Neuron (in vitro differentiated cells): Measurements from ENCODE around the gene LGALS7.

Experiments
- H2AFZ ChIP-seq: one replicate; pipeline ENCODE4 v1.6.1; 2013; ENCODE audit warnings: low read depth, mild to moderate bottlenecking, inconsistent platforms, low read length, moderate library complexity
- H3K27me3 ChIP-seq: one replicate; pipeline ENCODE4 v1.6.1; 2013; ENCODE audit warnings: low read length; ENCODE audit not compliant: insufficient read depth
- H3K36me3 ChIP-seq: one replicate; pipeline ENCODE4 v1.6.1; 2013; ENCODE audit warnings: low read length; ENCODE audit not compliant: insufficient read depth
- H3K4me1 ChIP-seq: one replicate; pipeline ENCODE4 v1.6.1; 2013; ENCODE audit warnings: low read length; ENCODE audit not compliant: insufficient read depth
- H3K4me3 ChIP-seq: 2 replicates; pipeline ENCODE4 v1.5.1; 2013; ENCODE audit warnings: mild to moderate bottlenecking, low read length, moderate library complexity
- H3K9me3 ChIP-seq: one replicate; pipeline ENCODE4 v1.6.1; 2013; ENCODE audit warnings: low read length

The LGALS7 gene

DNA sequence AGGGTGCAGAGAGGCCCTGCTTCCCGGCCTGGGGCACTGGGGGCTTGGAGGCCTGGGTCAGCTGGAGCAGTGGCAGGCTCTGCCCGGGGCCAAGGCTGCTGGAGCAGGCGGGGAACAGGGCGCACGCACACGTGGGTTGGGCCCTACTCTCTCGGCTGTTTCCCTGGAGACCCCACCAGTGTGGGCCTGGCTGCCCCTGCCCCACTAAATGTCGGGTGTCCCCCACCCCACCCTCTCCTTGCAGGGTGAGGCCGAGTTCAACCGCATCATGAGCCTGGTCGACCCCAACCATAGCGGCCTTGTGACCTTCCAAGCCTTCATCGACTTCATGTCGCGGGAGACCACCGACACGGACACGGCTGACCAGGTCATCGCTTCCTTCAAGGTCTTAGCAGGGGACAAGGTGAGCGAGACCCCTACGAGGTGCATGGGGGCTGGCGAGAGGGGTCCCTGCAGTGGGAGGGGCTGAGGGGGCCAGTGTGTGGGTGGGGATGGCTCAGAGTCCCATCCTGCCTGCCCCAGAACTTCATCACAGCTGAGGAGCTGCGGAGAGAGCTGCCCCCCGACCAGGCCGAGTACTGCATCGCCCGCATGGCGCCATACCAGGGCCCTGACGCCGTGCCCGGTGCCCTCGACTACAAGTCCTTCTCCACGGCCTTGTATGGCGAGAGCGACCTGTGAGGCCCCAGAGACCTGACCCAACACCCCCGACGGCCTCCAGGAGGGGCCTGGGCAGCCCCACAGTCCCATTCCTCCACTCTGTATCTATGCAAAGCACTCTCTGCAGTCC is 44.4 kb downstream of the LGALS7 start:
- peaks cover 56% of the 10 kb centered on the region for H3K36me3 ChIP-seq

DNA sequence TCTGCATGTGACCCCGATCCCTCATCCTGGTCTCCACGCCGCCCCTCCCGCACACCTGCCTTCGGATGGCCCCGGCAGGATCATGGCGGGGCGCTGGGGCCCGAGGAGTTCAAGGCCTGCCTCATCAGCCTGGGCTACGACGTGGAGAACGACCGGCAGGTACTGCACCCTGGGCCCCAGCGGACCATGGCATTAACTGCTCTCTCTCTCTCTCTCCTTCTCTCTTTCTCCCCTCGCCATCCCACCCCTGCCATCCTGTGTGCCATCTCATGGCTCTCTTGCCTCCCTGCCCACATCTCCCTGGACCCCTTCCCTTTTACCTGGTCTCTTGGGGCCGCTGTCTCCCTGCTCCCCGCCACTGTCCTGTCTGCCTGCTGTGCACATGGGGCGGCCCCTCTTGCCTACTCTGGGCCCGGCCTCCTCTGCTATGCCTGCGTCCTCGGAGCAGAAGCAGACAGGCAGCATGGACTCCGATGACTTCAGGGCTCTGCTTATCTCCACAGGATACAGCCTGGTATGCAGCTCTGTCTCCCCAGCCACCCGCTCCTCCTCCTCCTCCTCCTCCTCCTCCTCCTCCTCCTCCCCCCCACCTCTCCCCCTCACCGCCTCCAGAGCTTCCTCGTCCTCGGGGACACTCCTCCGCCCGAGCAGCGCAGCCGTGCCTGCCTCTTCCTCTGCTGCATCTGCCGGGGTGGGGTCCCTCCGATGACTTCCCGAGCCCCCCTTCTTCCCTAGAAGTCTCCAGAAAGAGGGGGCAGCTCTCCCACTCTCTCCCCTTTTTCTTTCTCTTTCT is 45.3 kb downstream of the LGALS7 start:
- no peaks in the 10 kb centered on the region for H3K27me3 ChIP-seq
- H3K9me3 ChIP-seq, result no peaks in the 10 kb centered on the region
- H2AFZ ChIP-seq, result no peak overlapping the region
- H3K4me1 ChIP-seq, result no peaks in the 10 kb centered on the region
- peaks cover 63% of the 10 kb centered on the region for H3K36me3 ChIP-seq
- no peak overlapping the region for H3K4me3 ChIP-seq

More for the DNA sequence above, 44.4 kb downstream of the LGALS7 start:
- Histone ChIP-seq H2AFZ (no peak overlapping the region), H3K27me3 (no peaks in the 10 kb centered on the region), H3K4me1 (no peaks in the 10 kb centered on the region), H3K4me3 (no peak overlapping the region), H3K9me3 (no peaks in the 10 kb centered on the region)

GRCh38 chr19:38727306-38727867 is 45.9 kb downstream of the LGALS7 start:
- Histone ChIP-seq H3K36me3 (peaks cover 70% of the 10 kb centered on the region), H3K9me3 (no peaks in the 10 kb centered on the region), H3K4me1 (peaks cover 4% of the 10 kb centered on the region), H2AFZ (no peak overlapping the region), H3K27me3 (no peaks in the 10 kb centered on the region), H3K4me3 (no peak overlapping the region)

DNA sequence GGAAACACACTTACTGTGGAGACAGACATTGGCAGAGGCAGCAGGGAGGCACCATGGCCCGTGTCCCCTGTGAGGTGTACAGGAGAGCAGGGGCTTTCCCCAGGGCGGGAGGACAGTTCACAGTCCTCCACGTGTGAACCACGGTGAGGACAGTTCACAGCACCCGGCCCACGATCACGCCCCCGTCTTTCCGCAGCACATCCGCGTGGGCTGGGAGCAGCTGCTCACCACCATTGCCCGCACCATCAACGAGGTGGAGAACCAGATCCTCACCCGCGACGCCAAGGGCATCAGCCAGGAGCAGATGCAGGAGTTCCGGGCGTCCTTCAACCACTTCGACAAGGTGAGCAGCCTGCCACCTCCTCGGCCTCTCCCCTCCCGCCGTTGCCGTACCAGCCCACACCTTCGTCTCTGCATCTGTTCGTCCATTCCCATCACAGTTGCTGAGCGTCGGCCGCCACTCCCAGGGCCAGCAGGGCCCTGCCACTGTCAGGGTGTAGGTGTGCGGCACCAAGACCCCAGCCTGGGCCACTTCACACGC is 46.5 kb downstream of the LGALS7 start:
- no peaks in the 10 kb centered on the region for H3K9me3 ChIP-seq
- no peak overlapping the region for H2AFZ ChIP-seq
- peaks cover 9% of the 10 kb centered on the region for H3K4me1 ChIP-seq
- no peaks in the 10 kb centered on the region for H3K27me3 ChIP-seq
- no peak overlapping the region for H3K4me3 ChIP-seq
- H3K36me3 ChIP-seq, result peaks cover 73% of the 10 kb centered on the region

DNA sequence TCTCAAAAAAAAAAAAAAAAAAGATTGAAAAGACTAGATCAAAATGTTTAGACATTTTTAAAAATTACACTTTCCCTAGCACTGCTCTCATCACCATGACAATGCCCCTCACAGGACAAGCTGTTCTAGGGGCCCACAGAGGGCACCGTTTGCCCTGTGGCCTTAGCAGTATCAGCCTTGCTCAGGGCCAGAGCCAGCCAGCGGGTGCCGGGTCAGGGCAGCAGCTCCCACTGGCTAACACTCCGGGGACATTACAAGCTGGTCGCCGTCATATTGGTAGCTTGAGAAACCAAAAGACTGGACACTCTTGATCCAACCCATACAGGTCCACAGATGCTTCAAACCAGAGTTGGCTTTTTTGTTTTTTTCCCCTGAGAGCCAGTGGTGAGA is 47.0 kb downstream of the LGALS7 start:
- Histone ChIP-seq H2AFZ (no peak overlapping the region), H3K9me3 (no peaks in the 10 kb centered on the region), H3K27me3 (no peaks in the 10 kb centered on the region), H3K4me1 (peaks cover 14% of the 10 kb centered on the region), H3K36me3 (peaks cover 77% of the 10 kb centered on the region), H3K4me3 (no peak overlapping the region)

- no peaks in the 10 kb centered on the region for H3K9me3 ChIP-seq
- no peak overlapping the region for H3K4me3 ChIP-seq
- H3K27me3 ChIP-seq, result no peaks in the 10 kb centered on the region
- H3K4me1 ChIP-seq, result peaks cover 15% of the 10 kb centered on the region
- H2AFZ ChIP-seq, result no peak overlapping the region
- peaks cover 82% of the 10 kb centered on the region for H3K36me3 ChIP-seq
Observed at GRCh38 chr19:38725469-38726283, 47.6 kb downstream of the LGALS7 start.

DNA sequence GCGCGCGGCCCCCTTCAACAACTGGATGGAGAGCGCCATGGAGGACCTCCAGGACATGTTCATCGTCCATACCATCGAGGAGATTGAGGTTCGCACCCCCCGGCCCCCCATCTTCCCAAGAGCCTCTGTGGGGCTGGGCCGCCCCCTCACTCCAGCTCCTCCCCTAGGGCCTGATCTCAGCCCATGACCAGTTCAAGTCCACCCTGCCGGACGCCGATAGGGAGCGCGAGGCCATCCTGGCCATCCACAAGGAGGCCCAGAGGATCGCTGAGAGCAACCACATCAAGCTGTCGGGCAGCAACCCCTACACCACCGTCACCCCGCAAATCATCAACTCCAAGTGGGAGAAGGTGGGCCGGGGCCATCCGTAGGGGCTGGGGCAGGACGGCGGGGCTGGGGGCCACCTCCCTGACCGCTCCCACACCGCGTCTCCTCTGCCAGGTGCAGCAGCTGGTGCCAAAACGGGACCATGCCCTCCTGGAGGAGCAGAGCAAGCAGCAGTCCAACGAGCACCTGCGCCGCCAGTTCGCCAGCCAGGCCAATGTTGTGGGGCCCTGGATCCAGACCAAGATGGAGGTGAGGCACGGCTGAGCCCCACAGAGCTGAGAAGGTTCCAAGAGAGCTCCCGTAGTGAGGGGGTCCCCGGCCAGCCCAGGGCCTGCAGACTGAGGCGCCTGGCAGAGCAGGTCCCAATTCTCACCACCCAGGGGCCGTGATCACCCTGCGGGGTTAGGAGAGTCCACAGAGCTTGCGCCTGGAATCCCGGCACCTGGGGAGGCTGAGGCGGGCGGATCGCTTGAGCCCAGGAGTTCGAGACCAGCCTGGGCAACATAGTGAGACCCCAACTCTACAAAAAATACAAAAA is 49.1 kb downstream of the LGALS7 start:
- Histone ChIP-seq H2AFZ (no peak overlapping the region), H3K9me3 (no peaks in the 10 kb centered on the region), H3K4me1 (peaks cover 15% of the 10 kb centered on the region), H3K27me3 (no peaks in the 10 kb centered on the region), H3K4me3 (no peak overlapping the region), H3K36me3 (peaks cover 87% of the 10 kb centered on the region)

DNA sequence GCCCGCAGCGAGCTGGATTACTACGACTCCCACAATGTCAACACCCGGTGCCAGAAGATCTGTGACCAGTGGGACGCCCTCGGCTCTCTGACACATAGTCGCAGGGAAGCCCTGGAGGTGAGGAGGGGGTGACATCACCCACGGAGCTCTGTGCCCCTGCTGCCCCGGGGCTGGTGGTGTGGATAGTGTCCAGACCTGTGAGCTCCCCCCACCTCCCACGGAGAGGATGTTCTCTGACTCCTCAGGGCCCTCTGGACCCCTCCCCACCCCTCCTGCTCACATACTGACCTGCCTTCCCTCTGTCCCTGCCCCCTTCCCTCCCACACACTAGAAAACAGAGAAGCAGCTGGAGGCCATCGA is 49.7 kb downstream of the LGALS7 start:
- Histone ChIP-seq H3K9me3 (no peaks in the 10 kb centered on the region), H2AFZ (no peak overlapping the region)

GRCh38 chr19:38722947-38723605 is 50.2 kb downstream of the LGALS7 start:
- Histone ChIP-seq H3K9me3 (no peaks in the 10 kb centered on the region), H3K4me1 (peaks cover 19% of the 10 kb centered on the region), H3K4me3 (no peak overlapping the region), H3K36me3 (peaks cover 79% of the 10 kb centered on the region), H3K27me3 (no peaks in the 10 kb centered on the region), H2AFZ (no peak overlapping the region)

More for the DNA sequence above, 49.7 kb downstream of the LGALS7 start:
- Histone ChIP-seq H3K27me3 (no peaks in the 10 kb centered on the region), H3K36me3 (peaks cover 83% of the 10 kb centered on the region), H3K4me1 (peaks cover 17% of the 10 kb centered on the region), H3K4me3 (no peak overlapping the region)

GRCh38 chr19:38721979-38722773 is 51.1 kb downstream of the LGALS7 start:
- no peak overlapping the region for H3K4me3 ChIP-seq
- no peaks in the 10 kb centered on the region for H3K9me3 ChIP-seq
- H2AFZ ChIP-seq, result no peak overlapping the region
- peaks cover 78% of the 10 kb centered on the region for H3K36me3 ChIP-seq
- H3K27me3 ChIP-seq, result no peaks in the 10 kb centered on the region
- H3K4me1 ChIP-seq, result peaks cover 19% of the 10 kb centered on the region

DNA sequence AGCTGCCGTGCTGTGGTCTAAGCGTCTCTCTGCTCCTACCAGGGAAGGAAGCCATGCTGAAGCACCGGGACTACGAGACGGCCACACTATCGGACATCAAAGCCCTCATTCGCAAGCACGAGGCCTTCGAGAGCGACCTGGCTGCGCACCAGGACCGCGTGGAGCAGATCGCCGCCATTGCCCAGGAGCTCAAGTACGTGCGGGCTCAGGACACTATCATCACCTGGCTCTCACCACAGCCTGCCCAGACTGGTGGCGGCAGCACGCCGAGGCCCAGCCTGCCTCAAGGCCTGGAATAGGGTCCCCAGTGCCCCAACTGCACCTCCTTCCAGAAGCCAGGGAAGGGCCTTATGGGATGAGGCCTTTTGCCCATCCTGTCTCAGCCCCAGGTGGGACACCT is 51.8 kb downstream of the LGALS7 start:
- no peak overlapping the region for H3K4me3 ChIP-seq
- peaks cover 78% of the 10 kb centered on the region for H3K36me3 ChIP-seq
- H3K4me1 ChIP-seq, result peaks cover 19% of the 10 kb centered on the region
- no peaks in the 10 kb centered on the region for H3K9me3 ChIP-seq
- no peaks in the 10 kb centered on the region for H3K27me3 ChIP-seq
- H2AFZ ChIP-seq, result no peak overlapping the region
